H9 (cell line): ENCODE data around the gene CAMK2B. TPM values are rescaled to one million over a fixed set of nuclear protein-coding genes. Genes with fewer than 3 reads are reported as not detected.

Source experiments
- DNase-seq: peaks from one replicate; pipeline ENCODE4 v3.0.0-alpha.2; 2017
- H2AFZ ChIP-seq: one replicate; pipeline ENCODE4 v1.6.1; 2013; ENCODE audit warnings: mild to moderate bottlenecking, low read length, control low read depth, moderate library complexity
- H2AK5ac ChIP-seq: 2 replicates; pipeline ENCODE4 v1.6.1; 2013; ENCODE audit warnings: low read length, control low read depth, mixed read lengths; ENCODE audit not compliant: insufficient read length
- H2BK120ac ChIP-seq: one replicate; pipeline ENCODE4 v1.6.1; 2013; ENCODE audit warnings: low read depth, mild to moderate bottlenecking, low read length, control low read depth, inconsistent platforms; ENCODE audit not compliant: poor library complexity, severe bottlenecking
- H2BK12ac ChIP-seq: 2 replicates; pipeline ENCODE4 v1.6.1; 2013; ENCODE audit warnings: low read length, control low read depth, mixed read lengths, low read depth; ENCODE audit not compliant: insufficient read length
- H2BK15ac ChIP-seq: 2 replicates; pipeline ENCODE4 v1.6.1; 2013; ENCODE audit warnings: low read depth, low read length, control low read depth
- H2BK20ac ChIP-seq: one replicate; pipeline ENCODE4 v1.6.1; 2013; ENCODE audit warnings: low read depth, mild to moderate bottlenecking, low read length, control low read depth, inconsistent platforms; ENCODE audit not compliant: poor library complexity, severe bottlenecking
- H2BK5ac ChIP-seq: 2 replicates; pipeline ENCODE4 v1.6.1; 2013; ENCODE audit warnings: low read length, control low read depth, mixed read lengths; ENCODE audit not compliant: insufficient read length
- H3K14ac ChIP-seq: 2 replicates; pipeline ENCODE4 v1.6.1; 2013; ENCODE audit warnings: low read length, control low read depth; ENCODE audit not compliant: insufficient read depth
- H3K18ac ChIP-seq: 2 replicates; pipeline ENCODE4 v1.6.1; 2013; ENCODE audit warnings: low read depth, mild to moderate bottlenecking, mixed read lengths, low read length, control low read depth; ENCODE audit not compliant: insufficient read length
- H3K23ac ChIP-seq: 2 replicates; pipeline ENCODE4 v1.6.1; 2013; ENCODE audit warnings: low read length, control low read depth, mixed read lengths, low read depth; ENCODE audit not compliant: insufficient read length
- H3K23me2 ChIP-seq: 2 replicates; pipeline ENCODE4 v1.6.1; 2013; ENCODE audit warnings: low read depth, mild to moderate bottlenecking, mixed read lengths, low read length, control low read depth; ENCODE audit not compliant: insufficient read length, poor library complexity, severe bottlenecking
- H3K27ac ChIP-seq: 2 replicates; pipeline ENCODE4 v1.5.1; 2013; ENCODE audit warnings: low read length, control low read depth, mixed read lengths, low read depth; ENCODE audit not compliant: insufficient read length
- H3K27me3 ChIP-seq: 2 replicates; pipeline ENCODE4 v1.6.1; 2013; ENCODE audit warnings: low read length, control low read depth, inconsistent platforms; ENCODE audit not compliant: insufficient read depth
- H3K4ac ChIP-seq: 2 replicates; pipeline ENCODE4 v1.6.1; 2013; ENCODE audit warnings: low read depth, mild to moderate bottlenecking, control low read depth, inconsistent platforms, low read length, moderate library complexity
- H3K4me1 ChIP-seq: 2 replicates; pipeline ENCODE4 v1.6.1; 2013; ENCODE audit warnings: low read length, control low read depth, inconsistent platforms; ENCODE audit not compliant: insufficient read depth
- H3K4me2 ChIP-seq: 2 replicates; pipeline ENCODE4 v1.6.1; 2013; ENCODE audit warnings: low read length, control low read depth, mixed read lengths; ENCODE audit not compliant: insufficient read length, insufficient read depth
- H3K56ac ChIP-seq: 2 replicates; pipeline ENCODE4 v1.6.1; 2013; ENCODE audit warnings: low read depth, mild to moderate bottlenecking, mixed read lengths, low read length, control low read depth; ENCODE audit not compliant: insufficient read length
- H3K79me1 ChIP-seq: 2 replicates; pipeline ENCODE4 v1.6.1; 2013; ENCODE audit warnings: low read depth, mild to moderate bottlenecking, moderate library complexity, low read length, control low read depth, inconsistent platforms; ENCODE audit not compliant: insufficient read depth, poor library complexity, severe bottlenecking
- H3K79me2 ChIP-seq: 2 replicates; pipeline ENCODE4 v1.6.1; 2013; ENCODE audit warnings: low read length, control low read depth, inconsistent platforms; ENCODE audit not compliant: insufficient read depth
- H3K9ac ChIP-seq: 2 replicates; pipeline ENCODE4 v1.6.1; 2013; ENCODE audit warnings: low read length, control low read depth, mixed read lengths; ENCODE audit not compliant: insufficient read length; ENCODE audit errors: extremely low read depth
- H3K9me3 ChIP-seq: one replicate; pipeline ENCODE4 v1.6.1; 2013; ENCODE audit warnings: low read depth, low read length, inconsistent platforms; ENCODE audit not compliant: control insufficient read depth
- H3T11ph ChIP-seq: one replicate; pipeline ENCODE4 v1.6.1; 2013; ENCODE audit warnings: mild to moderate bottlenecking, low read length, control low read depth, inconsistent platforms
- H4K20me1 ChIP-seq: one replicate; pipeline ENCODE4 v1.6.1; 2013; ENCODE audit not compliant: control insufficient read depth, insufficient read length, insufficient read depth
- H4K5ac ChIP-seq: 2 replicates; pipeline ENCODE4 v1.6.1; 2013; ENCODE audit warnings: low read depth, mild to moderate bottlenecking, mixed read lengths, low read length, control low read depth; ENCODE audit not compliant: insufficient read length
- H4K8ac ChIP-seq: replicated peaks from 2 replicates; pipeline ENCODE4 v1.6.1; 2013; ENCODE audit warnings: low read length, control low read depth, mixed read lengths, low read depth; ENCODE audit not compliant: insufficient read length
- H4K91ac ChIP-seq: 2 replicates; pipeline ENCODE4 v1.6.1; 2013; ENCODE audit warnings: low read depth, mild to moderate bottlenecking, moderate library complexity, mixed read lengths, low read length, control low read depth; ENCODE audit not compliant: insufficient read length
- H3K27ac Mint-ChIP-seq, 3 experiments: 2 replicates in 2 of 3; 3 replicates in 1 of 3; pipeline ENCODE4 v1.8.0; 2020 to 2021; ENCODE audit warnings: mixed read lengths in 3 of 3, mild to moderate bottlenecking in 1 of 3, moderate library complexity in 1 of 3
- H3K27me3 Mint-ChIP-seq: 2 replicates; pipeline ENCODE4 v1.8.0; 2021; ENCODE audit warnings: low read depth, mild to moderate bottlenecking, moderate library complexity, mixed read lengths
- H3K36me3 Mint-ChIP-seq, 3 experiments: 2 replicates in 2 of 3; 3 replicates in 1 of 3; pipeline ENCODE4 v1.8.0; 2020 to 2021; ENCODE audit warnings: low read depth in 3 of 3, mixed read lengths in 3 of 3; ENCODE audit not compliant: insufficient read depth in 1 of 3
- H3K4me1 Mint-ChIP-seq, 2 experiments: 2 replicates each; pipeline ENCODE4 v1.8.0; 2020; ENCODE audit warnings: mixed read lengths in 2 of 2
- H3K4me3 Mint-ChIP-seq, 2 experiments: 2 replicates in 1 of 2; 3 replicates in 1 of 2; pipeline ENCODE4 v1.8.0; 2020 to 2021; ENCODE audit warnings: mild to moderate bottlenecking in 2 of 2, mixed read lengths in 2 of 2, moderate library complexity in 1 of 2
- H3K9me3 Mint-ChIP-seq, 2 experiments: 2 replicates in 1 of 2; 3 replicates in 1 of 2; pipeline ENCODE4 v1.8.0; 2020; ENCODE audit warnings: mild to moderate bottlenecking in 2 of 2, mixed read lengths in 2 of 2, moderate library complexity in 1 of 2
- CTCF ChIP-seq: fragments of 200-600 bp; sonication (generic); conservative IDR thresholded peaks from 3 replicates; pipeline ENCODE4 v1.8.0; 2021; ENCODE audit warnings: antibody characterized with exemption, mild to moderate bottlenecking
- WGBS: extraction: QIAGEN DNeasy Blood & Tissue Kit; methylation state at CpG from one replicate; pipeline ENCODE4 v1.1.7; 2013; ENCODE audit warnings: missing lambda C conversion rate, low lambda C conversion rate, mixed read lengths; ENCODE audit not compliant: insufficient read length; ENCODE audit errors: extremely low coverage; 5-methylcytosine and 5-hydroxymethylcytosine counted together
- total RNA-seq: library from RNA; stranded (reverse); gene quantifications from 2 replicates; pipeline ENCODE4 v1.2.1, GENCODE V29; 2021

CAMK2B gene
- total RNA-seq, 1 experiment from 2014 or later, result 0.17 TPM

- H2BK5ac ChIP-seq, result no peak overlapping the region
- WGBS, result no CpG with 5 or more reads among the region's 6 CpGs
- H3K79me2 ChIP-seq, result no peaks in the 10 kb centered on the region
- H3K27ac ChIP-seq, result no peak overlapping the region
- no peak overlapping the region for H3K27ac Mint-ChIP-seq
- H3K14ac ChIP-seq, result no peak overlapping the region; the same call in 1 of the 2 replicates
- H2BK12ac ChIP-seq, result no peak overlapping the region
- peaks cover 3 to 6% of the 10 kb centered on the region in 2 experiments; a peak in 3 of 4 replicates for H3K4me1 Mint-ChIP-seq
- H2AK5ac ChIP-seq, result no peak overlapping the region
- no peaks in the 10 kb centered on the region for H3K9me3 Mint-ChIP-seq
- no peaks in the 10 kb centered on the region; the same call in 1 of the 2 replicates for H3K27me3 ChIP-seq
- H3K56ac ChIP-seq, result no peak overlapping the region
- H3K4ac ChIP-seq, result no peak overlapping the region
- no peak overlapping the region for H3K4me3 Mint-ChIP-seq
- H2BK120ac ChIP-seq, result no peak overlapping the region
- no peaks in the 10 kb centered on the region for H3K9me3 ChIP-seq
- no peak overlapping the region for H2BK20ac ChIP-seq
- DNase-seq, result no peak
- no peaks in the 10 kb centered on the region for H3K4me1 ChIP-seq
- H4K20me1 ChIP-seq, result no peaks in the 10 kb centered on the region
- no peak overlapping the region for H2BK15ac ChIP-seq
- no peak overlapping the region for H3T11ph ChIP-seq
- no peak overlapping the region for H4K5ac ChIP-seq
- no peaks in the 10 kb centered on the region for H3K23me2 ChIP-seq
- H3K79me1 ChIP-seq, result no peaks in the 10 kb centered on the region
- no peak overlapping the region for H2AFZ ChIP-seq
- H4K91ac ChIP-seq, result no peak overlapping the region
- H3K23ac ChIP-seq, result no peak overlapping the region
- no peak overlapping the region for H3K9ac ChIP-seq
- H3K27me3 Mint-ChIP-seq, result peaks cover 48% of the 10 kb centered on the region
- no peak for TF ChIP-seq CTCF
- no peak overlapping the region for H3K4me2 ChIP-seq
- H4K8ac ChIP-seq, result no peak overlapping the region
- no peak overlapping the region for H3K18ac ChIP-seq
- no peaks in the 10 kb centered on the region for H3K36me3 Mint-ChIP-seq
Observed at GRCh38 chr7:44279286-44279685, 46.1 kb downstream of the CAMK2B start.
